A673 (cell line): ENCODE data around the gene DLG2. TPM values are rescaled to one million over a fixed set of nuclear protein-coding genes. Genes with fewer than 3 reads are reported as not detected.
"Not testable (repeated sequence)": the region's sequence is repeated elsewhere in the genome, so short reads cannot be mapped to it uniquely, and the experiment has no call there.

Experiments used
- BruUV-seq: library from RNA; stranded (reverse); fragments of 400-500 nt; replicated peaks from 2 replicates; lab custom pipeline; 2021; lab: Mats Ljungman, UMichigan
- CTCF ChIA-PET: fragments of 300-600 bp; sonication (Branson Sonifier 250); formaldehyde crosslinking; loops from one replicate; lab custom pipeline; 2022; ENCODE audit warnings: antibody characterized with exemption; lab: Charles Lee
- POLR2A ChIA-PET: fragments of 300-600 bp; sonication (Branson Sonifier 250); formaldehyde crosslinking; loops from one replicate; lab custom pipeline; 2022; ENCODE audit warnings: antibody characterized with exemption; ENCODE audit not compliant: low non-redundant PET; lab: Charles Lee
- DNase-seq: peaks from one replicate; pipeline ENCODE4 v3.0.0-alpha.2; 2015; ENCODE audit warnings: low spot score
- H3K27ac ChIP-seq: fragments of 200-600 bp; sonication (generic); 2 replicates; pipeline ENCODE4 v1.5.1; 2016; ENCODE audit warnings: mixed run types, low read depth, mild to moderate bottlenecking, mixed read lengths, antibody characterized with exemption, low read length; ENCODE audit not compliant: poor library complexity, severe bottlenecking
- H3K27me3 ChIP-seq: fragments of 200-600 bp; sonication (generic); replicated peaks from 2 replicates; pipeline ENCODE4 v1.6.1; 2017; ENCODE audit warnings: mixed run types, low read depth, mild to moderate bottlenecking, mixed read lengths, antibody characterized with exemption, low read length; ENCODE audit not compliant: insufficient read depth, poor library complexity
- H3K36me3 ChIP-seq: fragments of 200-600 bp; sonication (generic); 2 replicates; pipeline ENCODE4 v1.6.1; 2016; ENCODE audit warnings: mixed run types, mild to moderate bottlenecking, mixed read lengths, antibody characterized with exemption, low read length; ENCODE audit not compliant: insufficient read depth, poor library complexity, severe bottlenecking
- H3K4me1 ChIP-seq: fragments of 200-600 bp; sonication (generic); 2 replicates; pipeline ENCODE4 v1.6.1; 2017; ENCODE audit warnings: mixed run types, mild to moderate bottlenecking, mixed read lengths, antibody characterized with exemption, low read length; ENCODE audit not compliant: insufficient read depth, poor library complexity, severe bottlenecking
- H3K4me3 ChIP-seq: fragments of 200-600 bp; sonication (generic); 2 replicates; pipeline ENCODE4 v1.5.1; 2016; ENCODE audit warnings: low read depth, mixed run types, mild to moderate bottlenecking, mixed read lengths, low read length; ENCODE audit not compliant: poor library complexity, severe bottlenecking
- H3K9me3 ChIP-seq: fragments of 200-600 bp; sonication (generic); 2 replicates; pipeline ENCODE4 v1.6.1; 2016; ENCODE audit warnings: mixed run types, low read depth, mild to moderate bottlenecking, mixed read lengths, antibody characterized with exemption, low read length; ENCODE audit not compliant: poor library complexity, severe bottlenecking
- EZH2 ChIP-seq: fragments of 200-600 bp; sonication (generic); IDR thresholded peaks from 2 replicates; pipeline ENCODE4 v1.6.1; 2017; ENCODE audit warnings: borderline replicate concordance, low read depth, mild to moderate bottlenecking, mixed read lengths, antibody characterized with exemption, low read length; ENCODE audit not compliant: poor library complexity, severe bottlenecking
- intact Hi-C: fragments of 100-400 bp; cut with micrococcal nuclease; formaldehyde crosslinking; loops from one replicate; pipeline ENCODE4 v1.10.0; 2022; ENCODE audit not compliant: unreplicated experiment
- total RNA-seq: library from RNA; stranded (reverse); gene quantifications from 2 replicates; pipeline ENCODE4 v1.2.3, GENCODE V29; 2021
- TF ChIP-seq, protein P1 (sequence below): fragments of 300-800, 200-600 bp; sonication (generic); conservative IDR thresholded peaks from 2 replicates; pipeline ENCODE4 v1.5.1; 2017; ENCODE audit warnings: low read depth, mild to moderate bottlenecking, antibody characterized with exemption, low read length, moderate library complexity, mixed read lengths

DLG2 gene
- total RNA-seq, 1 experiment from 2014 or later, result 277 TPM

DNA sequence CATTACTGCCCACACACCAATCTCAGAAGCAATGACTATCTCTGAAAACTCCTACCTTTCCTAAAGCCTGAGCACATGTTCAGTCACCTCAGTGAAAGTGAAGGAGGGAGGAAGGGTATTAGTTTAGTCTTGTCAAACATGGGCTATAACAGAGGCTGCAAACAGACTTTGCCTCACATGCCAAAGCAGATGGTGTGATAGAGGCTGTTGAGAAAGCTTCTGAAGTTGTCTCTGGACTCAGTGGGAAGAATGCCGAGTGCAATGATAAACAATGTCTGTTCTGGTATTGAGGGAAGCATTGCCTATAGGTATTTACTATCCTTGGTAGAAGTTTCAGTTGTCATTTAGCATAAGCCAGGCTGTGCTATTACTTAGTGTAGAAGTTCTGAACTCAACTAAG is 2026.5 kb downstream of the DLG2 start:
- CTCF ChIA-PET, result no interaction called here
- Histone ChIP-seq H3K4me3 (no peak overlapping the region), H3K4me1 (peaks cover 49% of the 10 kb centered on the region), H3K36me3 (peaks cover 48% of the 10 kb centered on the region), H3K9me3 (no peaks in the 10 kb centered on the region), H3K27me3 (no peaks in the 10 kb centered on the region), H3K27ac (no peak overlapping the region)
- intact Hi-C loops, result no loop called here
- no TSS peak for BruUV-seq
- POLR2A ChIA-PET, result no interaction called here
- DNase-seq, result no peak
- TF ChIP-seq, protein P1, sequence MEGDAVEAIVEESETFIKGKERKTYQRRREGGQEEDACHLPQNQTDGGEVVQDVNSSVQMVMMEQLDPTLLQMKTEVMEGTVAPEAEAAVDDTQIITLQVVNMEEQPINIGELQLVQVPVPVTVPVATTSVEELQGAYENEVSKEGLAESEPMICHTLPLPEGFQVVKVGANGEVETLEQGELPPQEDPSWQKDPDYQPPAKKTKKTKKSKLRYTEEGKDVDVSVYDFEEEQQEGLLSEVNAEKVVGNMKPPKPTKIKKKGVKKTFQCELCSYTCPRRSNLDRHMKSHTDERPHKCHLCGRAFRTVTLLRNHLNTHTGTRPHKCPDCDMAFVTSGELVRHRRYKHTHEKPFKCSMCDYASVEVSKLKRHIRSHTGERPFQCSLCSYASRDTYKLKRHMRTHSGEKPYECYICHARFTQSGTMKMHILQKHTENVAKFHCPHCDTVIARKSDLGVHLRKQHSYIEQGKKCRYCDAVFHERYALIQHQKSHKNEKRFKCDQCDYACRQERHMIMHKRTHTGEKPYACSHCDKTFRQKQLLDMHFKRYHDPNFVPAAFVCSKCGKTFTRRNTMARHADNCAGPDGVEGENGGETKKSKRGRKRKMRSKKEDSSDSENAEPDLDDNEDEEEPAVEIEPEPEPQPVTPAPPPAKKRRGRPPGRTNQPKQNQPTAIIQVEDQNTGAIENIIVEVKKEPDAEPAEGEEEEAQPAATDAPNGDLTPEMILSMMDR, result no peak
- TF ChIP-seq EZH2, result no peak

DNA sequence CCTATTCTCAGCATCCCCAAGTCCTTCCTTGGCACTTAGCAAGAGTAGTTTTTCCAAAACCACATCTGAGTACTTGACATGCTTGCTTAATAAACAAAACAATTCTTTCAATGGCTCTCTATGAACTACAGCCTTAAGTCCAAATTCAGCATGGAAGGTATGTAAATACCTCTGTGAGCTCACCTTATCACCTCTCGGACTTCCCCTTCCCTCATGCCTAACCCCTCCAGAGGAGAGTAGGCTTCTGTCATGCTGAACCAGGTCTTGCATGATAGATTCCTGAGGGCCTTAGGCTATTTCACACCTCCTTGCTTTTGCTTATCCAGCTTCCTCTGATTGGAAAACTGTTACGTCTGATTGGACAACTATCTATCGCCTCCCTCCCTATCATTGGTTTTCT is 2028.1 kb downstream of the DLG2 start:
- TF ChIP-seq, protein P1, result no peak
- TF ChIP-seq EZH2, result no peak
- peaks cover 34% of the 10 kb centered on the region for H3K4me1 ChIP-seq
- H3K36me3 ChIP-seq, result peaks cover 51% of the 10 kb centered on the region
- no peak for DNase-seq
- intact Hi-C loops, result no loop called here
- POLR2A ChIA-PET, result no interaction called here
- no peaks in the 10 kb centered on the region for H3K9me3 ChIP-seq
- H3K27ac ChIP-seq, result peak overlapping the region; percentile 8
- H3K27me3 ChIP-seq, result no peaks in the 10 kb centered on the region
- H3K4me3 ChIP-seq, result no peak overlapping the region
- BruUV-seq, result no TSS peak
- CTCF ChIA-PET, result no interaction called here

DNA sequence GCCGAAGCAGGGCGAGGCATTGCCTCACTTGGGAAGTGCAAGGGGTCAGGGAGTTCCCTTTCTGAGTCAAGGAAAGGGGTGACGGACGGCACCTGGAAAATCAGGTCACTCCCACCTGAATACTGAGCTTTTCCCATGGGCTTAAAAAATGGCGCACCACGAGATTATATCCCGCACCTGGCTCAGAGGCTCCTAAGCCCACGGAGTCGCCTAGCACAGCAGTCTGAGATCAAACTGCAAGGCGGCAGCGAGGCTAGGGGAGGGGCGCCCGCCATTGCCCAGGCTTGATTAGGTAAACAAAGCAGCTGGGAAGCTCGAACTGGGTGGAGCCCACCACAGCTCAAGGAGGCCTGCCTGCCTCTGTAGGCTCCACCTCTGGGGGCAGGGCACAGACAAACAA is 2039.3 kb downstream of the DLG2 start:
- BruUV-seq, H3K27ac ChIP-seq, CTCF ChIA-PET, DNase-seq, H3K36me3 ChIP-seq, H3K4me3 ChIP-seq, H3K27me3 ChIP-seq, intact Hi-C loops, H3K9me3 ChIP-seq, POLR2A ChIA-PET: not testable (repeated sequence)
- peaks cover 30% of the 10 kb centered on the region for H3K4me1 ChIP-seq

DNA sequence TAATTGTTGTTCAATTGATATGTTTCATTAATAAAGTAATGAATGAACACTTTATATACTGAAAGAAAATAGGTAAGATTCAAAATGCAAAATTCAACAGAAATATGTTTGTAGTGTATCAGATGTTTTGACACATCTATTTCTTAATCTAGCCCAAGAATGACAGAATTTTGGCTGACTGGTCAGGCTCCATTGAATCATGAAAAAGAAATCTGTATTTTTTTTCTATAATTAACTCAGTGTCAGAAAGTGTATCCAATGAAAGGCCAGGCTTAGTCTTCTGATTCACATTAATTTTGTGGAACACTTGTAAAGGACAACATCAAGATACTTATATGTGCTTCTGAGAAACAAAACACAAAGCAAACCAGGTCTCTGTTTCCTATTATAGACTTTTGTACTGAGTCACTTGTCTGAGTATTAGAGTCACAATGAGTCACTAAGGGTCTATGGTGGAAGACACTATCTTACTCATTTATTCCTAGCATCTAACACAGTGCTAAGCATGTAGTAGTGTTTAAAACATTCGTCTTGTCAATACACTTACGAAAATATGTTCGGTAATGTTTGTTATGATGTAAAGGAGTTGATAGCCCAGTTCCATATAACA is 2043.3 kb downstream of the DLG2 start:
- no peak for DNase-seq
- POLR2A ChIA-PET, result no interaction called here
- no peak overlapping the region for H3K4me3 ChIP-seq
- no peaks in the 10 kb centered on the region for H3K27me3 ChIP-seq
- peaks cover 56% of the 10 kb centered on the region for H3K4me1 ChIP-seq
- H3K36me3 ChIP-seq, result no peaks in the 10 kb centered on the region
- intact Hi-C loops, result no loop called here
- no TSS peak for BruUV-seq
- no peak overlapping the region for H3K27ac ChIP-seq
- TF ChIP-seq EZH2, result no peak
- TF ChIP-seq, protein P1, result no peak
- no peaks in the 10 kb centered on the region for H3K9me3 ChIP-seq
- CTCF ChIA-PET, result no interaction called here
